Esophagus squamous epithelium (tissue), 5 donors: Measurements from ENCODE around the gene PRKN. TPM values are rescaled to one million over a fixed set of nuclear protein-coding genes. Genes with fewer than 3 reads are reported as not detected.

ENCODE experiments used
- DNase-seq: peaks from one replicate; lab custom pipeline; 2025; lab: John Stamatoyannopoulos, UW
- H3K27ac ChIP-seq, 4 donors: fragments of 200-600 bp; sonication (generic); one replicate each; pipeline ENCODE4 v1.5.1; 2016 to 2019; ENCODE audit warnings: mild to moderate bottlenecking in 1 of 4
- H3K27me3 ChIP-seq, 4 donors: fragments of 200-600 bp; sonication (generic); 1 replicate in 3 of 4; 2 replicates in 1 of 4; pipeline versions ENCODE4 v1.5.1 to v1.6.0; 2017 to 2021; ENCODE audit warnings: antibody characterized with exemption in 1 of 4
- H3K36me3 ChIP-seq, 3 donors: fragments of 200-600 bp; sonication (generic); one replicate each; pipeline ENCODE4 v1.5.1; 2016 to 2019
- H3K4me1 ChIP-seq, 3 donors: fragments of 200-600 bp; sonication (generic); one replicate each; pipeline ENCODE4 v1.5.1; 2017 to 2019
- H3K4me3 ChIP-seq, 4 donors: fragments of 200-600 bp; sonication (generic); 1 replicate in 3 of 4; 2 replicates in 1 of 4; pipeline ENCODE4 v1.5.1; 2016 to 2019; ENCODE audit warnings: mild to moderate bottlenecking in 2 of 4, moderate library complexity in 1 of 4
- H3K9me3 ChIP-seq, 3 donors: fragments of 200-600 bp; sonication (generic); one replicate each; pipeline ENCODE4 v1.5.1; 2016 to 2019
- POLR2A ChIP-seq, 4 donors: fragments of 450-650 bp; IDR thresholded peaks; one replicate each; pipeline ENCODE4 v1.6.1; 2017; ENCODE audit warnings: antibody characterized with exemption in 4 of 4, mild to moderate bottlenecking in 4 of 4, moderate library complexity in 3 of 4
- WGBS, 2 donors: methylation state at CpG; one replicate each; pipeline ENCODE4 v1.1.5; 2018; 5-methylcytosine and 5-hydroxymethylcytosine counted together
- intact Hi-C: fragments of 100-400 bp; cut with DNase I; formaldehyde crosslinking; loops from one replicate; pipeline ENCODE4 v1.15.0; 2022
- total RNA-seq, 4 donors: library from RNA; depleted of rRNA; stranded (reverse); fragments of >200 nt; gene quantifications; one replicate each; pipeline ENCODE4 v1.1.0, GENCODE V29; 2016
- TF ChIP-seq, protein P1 (sequence below), 6 experiments: fragments of 450-650 bp in 4 of 6; fragments of 200-600 bp in 2 of 6; sonication (generic) in 2 of 6; IDR thresholded peaks; one replicate each; pipeline ENCODE4 v1.5.1; 2016 to 2019; ENCODE audit warnings: antibody characterized with exemption in 6 of 6, mild to moderate bottlenecking in 4 of 6, moderate library complexity in 4 of 6
- donor health status: DM: yes; HTN: yes; CAD: no.

Gene PRKN
- total RNA-seq, 4 donors from 2014 or later, result 0.70 to 5.5 (median 2.2) TPM

DNA sequence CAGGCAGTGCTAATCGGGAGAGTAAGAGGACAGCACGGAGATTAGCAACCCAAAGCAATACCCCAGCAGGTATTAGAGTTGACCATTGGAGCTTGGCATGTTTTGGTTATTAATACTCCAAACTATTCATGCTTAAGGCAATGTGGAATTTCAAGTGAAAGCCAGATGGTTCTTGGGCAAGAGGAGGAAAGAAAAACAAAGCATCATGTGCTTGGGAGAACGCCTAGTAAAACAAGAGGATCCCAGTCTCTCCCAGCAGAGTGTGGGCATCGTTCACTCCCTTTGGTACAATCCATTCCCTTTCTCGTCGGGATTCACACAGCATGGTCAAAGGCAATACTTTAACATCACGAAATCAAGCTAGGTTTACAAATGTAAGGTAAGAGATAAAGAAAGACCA lies 349.8 kb downstream of the PRKN start:
- Histone ChIP-seq H3K4me1 (no peaks in the 10 kb centered on the region), H3K4me3 (no peak overlapping the region), H3K9me3 (no peaks in the 10 kb centered on the region), H3K27me3 (no peaks in the 10 kb centered on the region), H3K36me3 (no peaks in the 10 kb centered on the region), H3K27ac (no peak overlapping the region)
- 79 to 92% methylated on average over 6 of the region's 7 CpGs for WGBS, 2 donors
- intact Hi-C loops, result no loop called here
- no peak for DNase-seq
- no peak for TF ChIP-seq POLR2A (IDR thresholded peaks at IDR 0.05)
- TF ChIP-seq, protein P1, sequence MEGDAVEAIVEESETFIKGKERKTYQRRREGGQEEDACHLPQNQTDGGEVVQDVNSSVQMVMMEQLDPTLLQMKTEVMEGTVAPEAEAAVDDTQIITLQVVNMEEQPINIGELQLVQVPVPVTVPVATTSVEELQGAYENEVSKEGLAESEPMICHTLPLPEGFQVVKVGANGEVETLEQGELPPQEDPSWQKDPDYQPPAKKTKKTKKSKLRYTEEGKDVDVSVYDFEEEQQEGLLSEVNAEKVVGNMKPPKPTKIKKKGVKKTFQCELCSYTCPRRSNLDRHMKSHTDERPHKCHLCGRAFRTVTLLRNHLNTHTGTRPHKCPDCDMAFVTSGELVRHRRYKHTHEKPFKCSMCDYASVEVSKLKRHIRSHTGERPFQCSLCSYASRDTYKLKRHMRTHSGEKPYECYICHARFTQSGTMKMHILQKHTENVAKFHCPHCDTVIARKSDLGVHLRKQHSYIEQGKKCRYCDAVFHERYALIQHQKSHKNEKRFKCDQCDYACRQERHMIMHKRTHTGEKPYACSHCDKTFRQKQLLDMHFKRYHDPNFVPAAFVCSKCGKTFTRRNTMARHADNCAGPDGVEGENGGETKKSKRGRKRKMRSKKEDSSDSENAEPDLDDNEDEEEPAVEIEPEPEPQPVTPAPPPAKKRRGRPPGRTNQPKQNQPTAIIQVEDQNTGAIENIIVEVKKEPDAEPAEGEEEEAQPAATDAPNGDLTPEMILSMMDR (IDR thresholded peaks at IDR 0.05), result no peak

- intact Hi-C loops, result no loop called here
- DNase-seq, result no peak
- Histone ChIP-seq H3K4me3 (no peak overlapping the region), H3K27me3 (no peaks in the 10 kb centered on the region), H3K27ac (no peak overlapping the region), H3K4me1 (no peaks in the 10 kb centered on the region), H3K9me3 (no peaks in the 10 kb centered on the region), H3K36me3 (no peaks in the 10 kb centered on the region)
- WGBS, 2 donors, result 65 to 81% methylated on average over 2 of the region's 2 CpGs
- no peak for TF ChIP-seq POLR2A (IDR thresholded peaks at IDR 0.05)
- TF ChIP-seq, protein P1 (IDR thresholded peaks at IDR 0.05), result no peak
These were observed 353.7 kb downstream of the PRKN start for GRCh38 chr6:162373868-162374267.

DNA sequence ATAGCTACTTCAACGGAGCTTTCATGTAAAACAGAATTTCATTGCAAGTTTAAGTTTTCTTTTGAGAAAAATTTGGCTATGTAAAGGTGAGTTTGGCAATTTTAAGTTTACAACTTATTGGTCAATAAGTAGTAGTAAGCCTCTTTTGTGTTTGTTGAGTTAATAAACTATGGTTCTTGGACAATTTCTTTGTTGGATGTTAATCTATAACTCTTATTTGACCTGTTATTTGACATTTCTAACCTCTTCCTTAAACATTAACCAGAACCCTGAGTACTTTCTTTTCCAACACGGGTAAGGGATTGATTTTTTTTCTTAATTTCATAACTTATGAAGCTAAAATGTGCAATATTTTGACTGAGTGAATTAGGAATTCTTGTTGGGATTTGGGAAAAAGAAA lies 354.4 kb downstream of the PRKN start:
- Histone ChIP-seq H3K27me3 (no peaks in the 10 kb centered on the region), H3K27ac (no peak overlapping the region), H3K4me1 (no peaks in the 10 kb centered on the region), H3K4me3 (no peak overlapping the region), H3K9me3 (no peaks in the 10 kb centered on the region), H3K36me3 (no peaks in the 10 kb centered on the region)
- TF ChIP-seq POLR2A (IDR thresholded peaks at IDR 0.05), result no peak
- TF ChIP-seq, protein P1 (IDR thresholded peaks at IDR 0.05), result no peak
- intact Hi-C loops, result no loop called here
- WGBS, 2 donors, result 71 to 83% methylated on average over 2 of the region's 2 CpGs
- DNase-seq, result no peak

DNA sequence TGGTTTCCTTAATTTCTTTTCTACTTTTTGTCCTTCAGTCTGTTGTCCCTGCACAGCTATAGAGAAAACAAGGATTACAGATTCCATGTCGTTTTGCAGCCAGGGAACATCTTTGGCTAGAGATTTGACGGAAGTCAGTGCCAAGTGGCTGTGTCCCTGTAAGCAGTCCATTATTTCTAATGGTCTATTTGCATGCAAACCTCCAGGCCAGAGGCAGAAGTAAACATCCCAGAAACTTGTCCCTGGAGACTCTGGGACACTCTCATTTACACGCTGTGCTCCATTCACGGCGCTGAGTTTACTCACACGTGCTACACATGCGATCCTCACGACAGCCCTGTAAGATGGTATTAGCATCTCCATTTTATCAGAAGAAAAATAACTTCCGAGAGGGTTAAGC lies 355.5 kb downstream of the PRKN start:
- intact Hi-C loops, result no loop called here
- H3K36me3 ChIP-seq, result no peaks in the 10 kb centered on the region
- no peak for DNase-seq
- H3K4me3 ChIP-seq, result no peak overlapping the region
- H3K9me3 ChIP-seq, result no peaks in the 10 kb centered on the region
- H3K27me3 ChIP-seq, result no peaks in the 10 kb centered on the region
- no peak for TF ChIP-seq POLR2A (IDR thresholded peaks at IDR 0.05)
- TF ChIP-seq, protein P1 (IDR thresholded peaks at IDR 0.05), result no peak
- 61 to 73% methylated on average over 9 of the region's 9 CpGs for WGBS, 2 donors
- no peak overlapping the region for H3K27ac ChIP-seq
- no peaks in the 10 kb centered on the region for H3K4me1 ChIP-seq

DNA sequence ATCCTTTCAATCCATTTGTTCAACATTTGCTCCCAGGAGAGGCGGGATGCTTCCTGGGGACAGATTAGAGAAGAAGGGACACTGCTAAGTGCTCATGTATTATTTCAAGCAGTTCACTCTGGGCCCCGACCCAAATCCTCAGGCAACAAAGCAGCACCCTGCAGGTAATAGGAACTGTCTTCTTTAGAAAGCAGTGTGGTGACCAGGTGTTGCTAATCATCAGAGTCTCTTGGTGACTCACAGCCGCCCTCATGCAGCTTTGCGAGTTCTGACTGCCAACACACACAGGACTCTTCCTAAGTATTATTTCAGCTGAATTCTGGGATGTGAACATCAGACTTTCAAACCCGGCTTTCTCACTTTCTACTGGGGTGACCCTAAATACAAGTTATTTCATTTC lies 356.4 kb downstream of the PRKN start:
- 70 to 81% methylated on average over 5 of the region's 5 CpGs for WGBS, 2 donors
- intact Hi-C loops, result no loop called here
- H3K36me3 ChIP-seq, result no peaks in the 10 kb centered on the region

More for the DNA sequence above, 356.4 kb downstream of the PRKN start:
- DNase-seq, result no peak
- Histone ChIP-seq H3K4me3 (no peak overlapping the region), H3K27me3 (no peaks in the 10 kb centered on the region), H3K9me3 (no peaks in the 10 kb centered on the region), H3K4me1 (no peaks in the 10 kb centered on the region), H3K27ac (no peak overlapping the region)
- TF ChIP-seq, protein P1 (IDR thresholded peaks at IDR 0.05), result no peak
- TF ChIP-seq POLR2A (IDR thresholded peaks at IDR 0.05), result no peak
